Ramos (cell line): ENCODE measurements around the gene ST3GAL3.

Source experiments
- in situ Hi-C: fragments of 300-500 bp; cut with MboI; formaldehyde crosslinking; loops from one replicate; pipeline ENCODE4 v1.14.3; 2022; ENCODE audit warnings: low sequenced_read_pairs; ENCODE audit not compliant: unreplicated experiment

The ST3GAL3 gene

DNA sequence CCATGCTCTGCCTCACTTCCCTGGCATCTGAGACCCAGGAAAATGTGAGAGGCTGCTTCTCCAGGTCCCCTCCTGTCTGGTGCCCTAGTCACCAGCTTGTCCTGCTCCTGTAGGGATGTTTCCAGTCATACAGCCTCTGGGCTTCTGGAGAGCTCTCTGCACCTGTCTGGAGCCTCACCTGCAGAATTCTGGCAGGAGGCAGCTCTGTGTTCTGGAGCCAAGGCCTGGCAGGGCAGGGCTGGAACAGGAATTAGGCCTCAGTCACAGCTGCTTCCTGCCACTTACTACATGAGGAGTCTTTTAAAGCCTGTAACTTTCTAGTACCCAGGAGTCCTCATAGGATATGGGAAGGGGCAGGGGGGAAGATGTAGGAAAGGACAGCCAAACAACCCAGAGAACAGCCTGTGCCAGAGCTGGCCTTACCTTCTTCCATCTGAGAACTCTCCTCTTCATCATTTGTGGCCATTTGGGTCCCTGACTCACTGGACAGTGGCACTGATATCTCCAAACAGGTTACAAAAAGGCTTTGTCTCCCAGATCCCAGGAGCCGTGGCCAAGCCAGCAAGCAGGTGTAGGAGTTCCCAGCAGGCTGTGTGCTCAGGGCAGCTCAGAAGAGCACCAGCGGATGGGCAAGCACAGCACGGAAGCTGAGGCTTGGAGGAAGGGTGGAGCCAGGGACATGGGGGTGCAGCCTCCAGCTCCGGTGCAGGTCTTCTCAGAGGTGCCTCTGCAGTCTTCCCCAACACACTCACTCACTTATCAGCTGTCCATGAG is 194.9 kb downstream of the ST3GAL3 start:
- in situ Hi-C loops: no loop called here

DNA sequence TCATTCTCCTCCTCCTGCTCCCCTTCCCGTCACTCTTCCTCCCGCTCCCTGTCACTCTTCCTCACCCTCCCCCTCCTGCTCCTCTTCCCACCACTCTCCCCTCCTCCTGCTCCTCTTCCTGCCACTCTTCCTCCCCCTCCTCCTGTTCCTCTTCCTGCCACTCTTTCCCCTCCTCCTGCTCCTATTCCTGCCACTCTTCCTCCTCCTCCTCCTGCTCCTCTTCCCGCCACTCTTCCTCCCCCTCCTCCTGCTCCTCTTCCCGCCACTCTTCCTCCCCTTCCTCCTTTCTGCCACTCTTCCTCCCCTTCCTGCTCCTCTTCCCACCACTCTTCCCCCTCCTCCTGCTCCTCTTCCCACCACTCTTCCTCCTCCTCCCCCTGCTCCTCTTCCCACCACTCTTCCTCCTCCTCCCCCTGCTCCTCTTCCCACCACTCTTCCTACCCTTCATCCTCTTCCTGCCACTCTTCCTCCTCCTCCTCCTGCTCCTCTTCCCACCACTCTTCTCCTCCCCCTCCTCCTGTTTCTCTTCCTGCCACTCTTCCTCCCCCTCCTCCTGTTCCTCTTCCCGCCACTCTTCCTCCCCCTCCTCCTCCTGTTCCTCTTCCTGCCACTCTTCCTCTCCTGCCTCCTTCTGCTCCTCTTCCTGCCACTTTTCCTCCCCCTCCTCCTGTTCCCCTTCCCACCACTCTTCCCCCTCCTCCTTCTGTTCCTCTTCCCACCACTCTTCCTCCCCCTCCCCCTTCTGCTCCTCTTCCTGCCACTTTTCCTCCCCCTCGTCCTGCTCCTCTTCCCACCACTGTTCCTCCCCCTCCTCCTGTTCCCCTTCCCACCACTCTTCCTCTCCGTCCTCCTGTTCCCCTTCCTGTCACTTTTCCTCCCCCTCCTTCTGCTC is 197.6 kb downstream of the ST3GAL3 start:
- in situ Hi-C loops: no loop called here

DNA sequence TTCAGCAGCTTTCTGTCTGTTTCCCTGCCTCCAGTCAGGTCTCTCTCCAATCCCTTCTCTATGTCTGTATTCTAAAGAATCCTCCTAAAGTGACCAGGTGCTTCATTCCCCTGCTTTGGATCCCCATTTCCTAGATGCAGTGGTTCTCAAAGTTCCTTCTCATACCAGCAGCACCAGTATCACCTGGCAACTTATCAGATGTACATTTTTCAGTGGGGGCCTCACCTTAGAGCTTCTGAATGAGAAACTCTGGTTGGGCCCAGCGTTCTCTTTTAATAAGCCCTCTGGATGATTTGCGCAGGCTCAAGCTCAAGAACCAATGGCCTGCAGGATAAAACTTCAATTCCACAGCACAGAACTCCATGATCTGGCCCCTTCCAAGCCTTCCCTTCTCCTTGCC is 200.9 kb downstream of the ST3GAL3 start:
- in situ Hi-C loops: no loop called here

GRCh38 chr1:43908858-43909257 is 201.5 kb downstream of the ST3GAL3 start:
- in situ Hi-C loops: no loop called here

DNA sequence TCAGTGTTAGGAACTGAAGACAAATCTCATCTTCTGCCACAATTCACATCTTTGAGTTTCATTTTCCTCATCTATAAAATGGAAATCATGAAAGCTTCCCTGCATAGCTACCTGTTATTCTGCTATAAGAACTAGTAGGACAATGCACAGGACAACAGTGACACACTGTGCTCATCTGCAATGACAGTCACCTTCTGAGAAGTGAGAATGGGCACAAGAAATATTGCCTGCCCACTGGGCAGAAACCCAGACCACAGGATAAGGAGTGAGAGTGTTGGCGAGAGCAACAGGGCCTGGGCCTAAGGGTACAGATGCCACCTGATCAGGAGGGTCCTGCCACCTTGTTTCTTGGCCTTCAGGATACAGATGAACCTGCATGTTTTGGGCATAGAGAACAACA is 203.0 kb downstream of the ST3GAL3 start:
- in situ Hi-C loops: no loop called here

DNA sequence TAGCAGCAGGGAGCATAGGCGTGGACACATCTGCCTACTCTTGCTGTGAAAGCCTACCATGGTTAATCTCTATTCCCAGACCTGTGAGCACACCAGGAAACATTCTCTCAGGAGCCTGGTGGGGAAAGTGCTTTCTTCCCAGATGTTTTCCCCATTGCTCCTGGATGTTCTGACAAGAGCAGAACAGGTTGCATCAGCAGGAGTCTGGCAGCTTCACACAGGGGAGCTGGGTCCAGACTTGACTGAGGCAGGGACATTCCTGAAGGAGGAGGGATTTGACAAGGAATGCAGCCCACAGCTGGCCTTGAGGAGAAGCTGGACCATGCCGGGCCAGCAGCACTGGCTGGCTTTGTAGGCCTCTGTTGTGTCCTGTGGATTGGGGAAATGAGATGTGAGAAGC is 205.3 kb downstream of the ST3GAL3 start:
- in situ Hi-C loops: no loop called here

- in situ Hi-C loops: no loop called here
Observed at GRCh38 chr1:43913051-43913501, 205.7 kb downstream of the ST3GAL3 start.

- in situ Hi-C loops: no loop called here
Observed at GRCh38 chr1:43913666-43914360, 206.5 kb downstream of the ST3GAL3 start.

- in situ Hi-C loops: no loop called here
Observed at GRCh38 chr1:43914576-43915525, 207.5 kb downstream of the ST3GAL3 start.

DNA sequence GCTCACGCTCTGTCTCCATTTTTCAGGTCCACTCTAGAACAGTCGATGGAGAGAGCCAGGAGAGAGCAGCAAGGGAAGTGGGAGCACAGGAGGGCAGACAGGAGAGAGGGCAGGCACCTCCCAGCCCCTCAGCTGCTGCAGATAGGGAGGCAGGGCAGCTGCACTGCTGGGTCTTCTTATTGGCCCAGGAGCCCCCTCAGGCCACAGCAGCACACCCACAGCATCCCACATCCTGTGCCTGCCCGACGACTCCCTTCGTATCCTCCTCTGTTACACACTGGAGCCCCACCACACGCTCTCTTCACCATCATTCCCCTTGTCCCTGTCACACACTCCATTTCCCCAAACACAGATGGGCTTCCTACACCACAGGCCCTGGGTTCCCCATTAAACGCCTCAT is 212.6 kb downstream of the ST3GAL3 start:
- in situ Hi-C loops: no loop called here

DNA sequence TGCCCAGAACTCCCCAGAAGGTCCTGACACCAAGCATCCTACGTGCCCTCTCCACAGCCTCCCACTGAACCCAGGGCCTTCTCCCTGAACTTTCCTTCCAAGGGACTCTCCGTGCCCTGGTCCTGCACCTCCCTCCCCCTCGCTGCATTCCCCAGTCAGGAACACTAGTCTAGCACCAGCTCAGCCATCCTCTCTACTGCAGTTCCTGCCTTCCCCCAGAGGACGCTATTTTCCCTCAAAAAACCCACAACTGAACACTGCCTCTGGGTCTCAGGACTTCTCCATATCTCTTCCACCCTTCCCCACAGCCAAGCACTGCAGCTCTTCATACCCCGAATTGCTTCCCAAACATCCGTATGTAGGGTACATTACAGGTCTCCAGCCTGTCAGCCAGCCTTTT is 213.7 kb downstream of the ST3GAL3 start:
- in situ Hi-C loops: no loop called here

GRCh38 chr1:43924516-43924915 is 217.2 kb downstream of the ST3GAL3 start:
- in situ Hi-C loops: no loop called here

- in situ Hi-C loops: no loop called here
Observed at GRCh38 chr1:43925846-43926245, 218.5 kb downstream of the ST3GAL3 start.

DNA sequence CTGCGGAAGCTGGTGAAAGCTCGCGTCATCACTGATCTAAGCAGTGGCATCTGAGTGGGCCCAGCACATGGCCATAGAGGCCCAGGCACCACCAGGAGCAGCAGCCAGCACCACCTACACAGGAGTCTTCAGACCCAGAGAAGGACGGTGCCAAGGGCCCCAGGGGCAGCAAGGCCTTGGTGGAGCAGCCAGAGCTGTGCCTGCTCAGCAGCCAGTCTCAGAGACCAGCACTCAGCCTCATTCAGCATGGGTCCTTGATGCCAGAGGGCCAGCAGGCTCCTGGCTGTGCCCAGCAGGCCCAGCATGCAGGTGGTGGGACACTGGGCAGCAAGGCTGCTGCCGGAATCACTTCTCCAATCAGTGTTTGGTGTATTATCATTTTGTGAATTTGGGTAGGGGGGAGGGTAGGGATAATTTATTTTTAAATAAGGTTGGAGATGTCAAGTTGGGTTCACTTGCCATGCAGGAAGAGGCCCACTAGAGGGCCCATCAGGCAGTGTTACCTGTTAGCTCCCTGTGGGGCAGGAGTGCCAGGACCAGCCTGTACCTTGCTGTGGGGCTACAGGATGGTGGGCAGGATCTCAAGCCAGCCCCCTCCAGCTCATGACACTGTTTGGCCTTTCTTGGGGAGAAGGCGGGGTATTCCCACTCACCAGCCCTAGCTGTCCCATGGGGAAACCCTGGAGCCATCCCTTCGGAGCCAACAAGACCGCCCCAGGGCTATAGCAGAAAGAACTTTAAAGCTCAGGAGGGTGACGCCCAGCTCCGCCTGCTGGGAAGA is 223.0 kb downstream of the ST3GAL3 start:
- in situ Hi-C loops: loop anchor here (5.0 to 10.0 kb wide), 2 partner anchors 158 to 386 kb away; no protein-coding TSS in a partner anchor

- in situ Hi-C loops: loop anchor here (5.0 to 10.0 kb wide), 2 partner anchors 159 to 386 kb away; no protein-coding TSS in a partner anchor
Observed at GRCh38 chr1:43930949-43931275, 223.6 kb downstream of the ST3GAL3 start.

DNA sequence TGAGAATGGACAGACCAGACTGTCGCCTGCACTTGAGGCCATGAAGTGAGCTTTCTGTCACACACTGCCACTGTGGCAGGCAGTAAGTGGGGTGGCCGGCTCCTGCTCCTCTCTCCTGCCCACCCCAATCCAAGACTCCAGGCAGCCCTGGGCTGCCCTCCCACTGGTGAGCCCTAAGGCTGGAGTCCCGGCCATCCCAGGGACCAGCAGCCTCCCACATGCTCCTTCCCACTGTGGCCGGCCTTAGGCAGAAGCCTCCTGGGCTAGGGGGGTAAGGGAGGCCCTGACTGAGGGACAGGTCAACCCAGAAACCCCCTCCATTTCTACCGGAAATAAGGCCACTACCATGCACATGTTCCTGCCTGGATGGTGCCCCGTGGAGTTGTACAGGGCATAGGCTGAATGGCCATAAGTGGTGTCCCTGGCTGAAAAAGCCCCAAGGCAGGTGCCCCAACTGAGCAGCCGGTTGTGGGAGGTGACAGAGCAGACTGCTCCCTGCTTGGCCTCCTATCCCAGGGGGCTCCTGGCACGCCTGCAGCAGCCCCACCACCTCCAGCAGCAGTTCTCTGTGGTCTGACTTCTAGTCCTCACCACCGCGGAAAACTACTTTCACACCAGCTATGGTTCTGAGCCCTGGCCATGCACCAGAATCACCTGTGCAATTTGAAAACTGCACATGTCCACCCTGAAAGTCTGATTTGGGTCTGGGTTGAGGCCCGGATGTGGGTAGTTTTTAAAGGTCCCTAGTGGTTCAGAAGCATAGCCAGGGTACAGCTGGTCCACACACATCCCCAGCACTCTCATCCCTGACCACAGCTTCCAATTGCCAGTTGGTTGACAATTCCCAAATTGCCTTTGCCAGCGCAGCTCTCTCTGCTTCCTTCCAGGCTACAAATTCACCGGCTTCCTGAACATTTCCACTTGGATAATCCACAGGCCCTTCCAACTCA is 224.7 kb downstream of the ST3GAL3 start:
- in situ Hi-C loops: loop anchor here (5.0 to 10.0 kb wide), 2 partner anchors 160 to 387 kb away; no protein-coding TSS in a partner anchor

DNA sequence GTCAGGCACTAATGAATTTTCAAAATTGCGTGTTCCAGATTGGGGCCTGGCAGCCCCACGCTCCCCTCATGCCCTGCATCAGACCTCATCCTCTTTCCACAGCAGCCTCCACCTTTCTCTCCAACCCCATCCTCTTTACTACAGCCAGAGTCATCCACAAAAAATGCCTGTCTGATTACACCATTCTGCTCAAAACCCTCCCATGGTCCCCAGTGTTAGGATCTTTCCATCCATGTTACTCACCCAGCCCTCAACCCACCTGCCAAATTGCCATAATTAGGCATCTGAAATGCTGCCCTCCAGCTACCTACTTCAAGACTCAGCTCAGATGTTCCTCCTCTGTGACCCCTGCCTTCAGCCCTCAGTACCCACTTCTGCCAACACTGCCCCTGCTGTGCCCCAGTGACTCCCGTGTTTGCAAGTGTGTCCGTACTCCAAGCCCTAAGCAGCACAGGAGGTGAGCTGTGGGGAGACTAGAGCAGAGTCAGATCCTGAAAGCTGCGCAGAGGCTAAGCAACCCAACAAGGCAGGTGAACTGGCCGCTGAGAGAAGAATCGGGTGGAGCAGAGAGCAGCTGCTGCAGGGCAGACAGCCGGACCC is 225.6 kb downstream of the ST3GAL3 start:
- in situ Hi-C loops: loop anchor here (5.0 to 10.0 kb wide), 2 partner anchors 161 to 388 kb away; no protein-coding TSS in a partner anchor
